GM10847 (cell line): ENCODE data around the gene FAM163B.

ENCODE experiments used
- POLR2A ChIP-seq: IDR thresholded peaks from 2 replicates; pipeline ENCODE4 v1.6.1; 2011; ENCODE audit not compliant: insufficient read length; ENCODE audit errors: extremely low read depth

The FAM163B gene

DNA sequence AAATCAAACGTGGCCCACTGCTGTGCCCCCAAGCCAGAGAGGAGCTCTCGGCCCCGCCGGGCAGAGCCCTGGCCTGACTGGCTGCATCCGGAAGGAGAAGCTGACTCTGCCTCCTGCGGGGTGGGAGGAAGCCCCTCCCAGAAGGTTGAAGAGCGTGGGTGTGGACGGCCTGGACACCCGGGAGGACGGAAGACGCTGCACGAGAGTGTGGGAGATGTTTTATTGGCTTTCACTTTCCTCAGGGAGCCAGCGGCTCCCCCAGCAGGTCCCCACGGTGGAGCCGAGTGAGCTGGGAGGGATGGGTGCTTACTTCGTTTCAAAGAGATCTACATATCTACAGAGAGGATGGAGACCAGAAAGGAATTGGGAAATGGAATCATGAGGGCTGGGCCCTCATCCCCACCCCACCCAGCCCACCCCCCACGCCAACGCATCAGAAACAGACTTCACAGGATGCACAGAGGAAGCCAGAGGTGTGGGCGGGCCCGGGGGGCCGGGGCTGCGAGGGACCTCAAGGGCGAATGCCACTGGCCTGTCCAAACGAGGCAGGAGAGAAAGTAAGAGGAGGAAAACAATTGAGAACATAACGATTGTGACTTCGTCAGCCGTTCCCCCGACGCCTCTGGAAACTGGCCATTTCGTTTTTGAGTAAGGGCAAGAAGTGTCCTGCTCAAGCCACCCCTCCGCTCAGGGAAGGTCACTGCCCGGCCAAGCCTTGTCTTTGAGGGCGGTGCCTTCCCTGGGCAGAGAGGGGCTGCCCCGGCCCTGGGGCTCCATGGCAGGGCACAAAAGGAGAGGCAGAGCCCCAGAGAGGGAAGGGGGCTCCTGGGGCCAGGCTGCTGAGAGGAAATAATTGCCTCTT is 32.1 kb downstream of the FAM163B start:
- TF ChIP-seq POLR2A, result no peak

GRCh38 chr9:133576031-133576874 is 32.9 kb downstream of the FAM163B start:
- TF ChIP-seq POLR2A, result no peak

DNA sequence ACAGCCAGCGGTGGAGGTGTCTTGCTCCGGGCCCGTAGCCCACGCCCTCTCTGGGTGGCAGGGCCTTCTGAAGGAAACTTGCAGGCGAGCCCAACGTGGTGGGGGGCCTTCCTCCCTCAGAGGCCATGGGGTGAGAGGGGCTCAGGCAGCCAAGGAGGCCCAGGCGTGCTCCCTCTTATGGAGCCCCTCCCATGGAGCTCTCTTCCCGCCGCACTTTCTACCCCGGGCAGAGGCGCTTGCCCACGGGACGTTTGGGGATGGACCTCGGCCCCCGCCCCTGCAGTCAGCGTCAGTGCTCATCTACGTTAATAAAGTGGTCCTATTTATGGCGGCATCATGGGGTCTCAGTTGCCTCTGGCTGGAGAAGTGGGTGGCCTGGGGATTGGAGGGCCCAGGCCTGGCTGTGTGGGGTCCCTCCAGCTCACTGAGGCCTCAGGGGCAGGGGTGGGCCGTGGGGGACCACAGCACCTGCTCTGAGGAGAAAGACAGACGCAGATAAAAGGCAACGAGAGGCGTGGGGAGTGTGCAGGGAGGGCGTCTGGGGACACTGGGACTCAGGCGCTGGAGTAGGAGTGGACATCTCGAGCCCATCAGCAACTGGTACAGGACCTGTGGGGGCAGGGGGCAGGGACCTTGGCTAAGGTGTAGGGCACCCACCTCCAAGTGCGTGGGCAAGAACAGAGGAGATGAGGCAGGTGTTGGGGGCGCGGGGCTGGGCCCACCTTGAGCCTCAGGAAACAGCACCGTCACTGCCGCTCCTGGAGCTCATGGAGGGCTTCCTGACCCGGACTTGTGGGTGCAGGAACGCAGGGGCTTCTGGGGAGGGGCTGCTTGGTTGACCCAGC is 33.8 kb downstream of the FAM163B start:
- TF ChIP-seq POLR2A, result no peak

- no peak for TF ChIP-seq POLR2A
Observed at GRCh38 chr9:133574771-133575170, 34.4 kb downstream of the FAM163B start.

DNA sequence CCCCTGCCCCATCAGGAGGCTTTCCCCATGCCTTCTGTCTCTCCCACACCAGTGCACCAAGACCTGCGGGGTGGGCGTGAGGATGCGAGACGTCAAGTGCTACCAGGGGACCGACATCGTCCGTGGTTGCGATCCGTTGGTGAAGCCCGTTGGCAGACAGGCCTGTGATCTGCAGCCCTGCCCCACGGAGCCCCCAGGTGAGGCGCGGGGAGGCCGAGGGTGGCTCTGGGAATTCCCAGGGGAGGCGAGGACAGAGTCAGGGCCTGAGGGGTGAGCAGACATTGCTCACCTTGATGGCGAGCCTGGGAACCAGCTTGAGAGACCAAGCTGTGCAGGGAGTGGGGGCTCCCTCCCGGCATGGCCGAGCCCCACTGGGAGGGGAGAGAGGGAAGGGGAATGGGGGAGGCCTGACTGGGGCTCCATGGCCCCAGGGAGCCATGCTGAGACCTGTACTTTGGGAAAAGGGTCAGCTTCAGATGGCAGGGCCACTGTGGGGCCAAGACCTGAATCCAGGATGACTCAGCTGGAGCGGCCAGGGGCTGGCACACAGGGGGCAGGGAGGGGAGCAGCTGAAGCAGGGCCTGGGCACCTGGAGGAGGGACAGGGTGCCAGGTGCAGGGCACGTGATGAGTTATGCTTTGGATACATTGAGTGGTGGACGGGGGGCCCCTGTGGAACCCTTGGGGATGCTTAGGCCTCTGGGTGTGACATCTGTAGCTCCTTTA is 35.2 kb downstream of the FAM163B start:
- no peak for TF ChIP-seq POLR2A

DNA sequence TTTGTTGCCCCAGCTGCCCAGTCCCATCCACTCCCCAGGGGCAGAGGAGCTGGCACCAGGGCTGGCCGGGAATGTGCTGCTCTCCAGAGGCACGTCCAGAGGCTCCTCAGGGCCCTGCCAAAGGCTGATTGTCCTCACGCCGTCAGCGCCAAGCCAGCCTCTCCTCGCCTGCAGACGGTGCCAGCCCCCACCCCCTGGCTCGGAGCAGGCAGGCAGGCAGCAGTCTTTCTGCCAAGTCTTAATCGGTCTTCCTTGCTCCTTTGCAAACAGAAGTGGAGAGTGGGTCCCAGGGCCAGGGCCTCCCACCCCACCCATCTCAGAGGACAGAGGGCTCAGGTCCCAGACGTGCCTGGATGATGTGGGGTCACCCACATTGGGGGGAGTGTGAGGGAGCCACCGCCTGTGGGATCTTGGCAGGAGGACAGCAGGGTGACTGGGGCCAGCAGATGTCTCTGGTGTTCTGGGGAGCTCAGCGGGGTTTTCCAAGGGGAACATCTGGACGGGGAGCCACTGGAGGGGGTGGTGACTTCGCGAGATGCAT is 36.3 kb downstream of the FAM163B start:
- no peak for TF ChIP-seq POLR2A

DNA sequence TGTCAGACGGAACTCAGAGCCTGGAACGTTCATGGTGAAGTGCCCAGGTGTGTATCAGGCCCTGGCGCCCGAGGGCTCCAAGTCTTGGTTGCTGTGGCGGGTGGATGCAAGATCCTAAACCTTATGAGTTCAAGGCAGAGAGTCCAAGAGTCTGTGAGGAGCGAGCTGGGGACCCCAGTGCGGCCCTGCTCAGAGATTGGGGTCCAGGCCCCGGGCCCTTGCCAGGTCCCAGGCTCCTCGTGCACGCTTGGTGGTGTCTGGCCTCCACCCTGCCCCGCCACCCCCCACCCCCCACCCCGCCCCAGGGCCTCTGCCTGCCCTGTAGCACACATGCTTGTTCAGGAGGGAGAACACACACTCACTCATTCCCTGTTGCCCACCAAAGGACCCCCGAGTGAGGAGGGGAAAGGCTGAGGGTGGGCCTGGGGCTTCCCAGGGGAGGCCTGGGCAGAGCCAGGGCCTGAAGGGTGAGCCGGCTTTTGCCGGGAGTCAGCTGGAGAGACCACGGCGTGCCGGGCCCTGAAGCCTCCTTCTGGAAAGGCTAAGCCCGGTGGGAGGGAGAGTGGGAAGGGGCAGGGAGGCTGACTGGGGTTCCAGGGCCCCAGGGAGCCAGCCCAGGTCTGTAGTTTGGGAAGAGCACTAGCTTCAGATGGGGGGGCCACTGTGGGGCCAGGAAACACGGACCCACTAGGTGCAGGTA is 37.1 kb downstream of the FAM163B start:
- TF ChIP-seq POLR2A, result no peak

- no peak for TF ChIP-seq POLR2A
Observed at GRCh38 chr9:133571391-133571890, 37.7 kb downstream of the FAM163B start.

DNA sequence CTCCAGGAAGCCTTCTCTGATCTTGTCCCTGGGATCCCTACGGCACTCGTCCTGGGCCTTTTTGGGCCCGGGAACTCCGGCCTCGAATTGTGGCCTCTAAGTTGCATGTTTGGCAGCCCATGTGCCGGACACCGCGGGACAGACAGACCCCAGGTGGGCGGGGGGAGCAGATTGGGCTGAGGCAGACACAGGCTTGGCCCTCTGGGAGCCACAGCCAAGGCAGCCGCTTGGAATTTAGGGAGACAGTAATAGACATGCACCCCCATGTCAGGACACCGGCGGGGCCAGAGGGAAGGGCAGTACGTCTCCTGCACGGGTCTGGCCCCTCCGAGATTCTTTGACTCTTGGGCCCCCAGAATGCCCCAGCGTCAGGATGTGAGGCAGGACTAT is 38.5 kb downstream of the FAM163B start:
- TF ChIP-seq POLR2A, result no peak

GRCh38 chr9:133569891-133570690 is 39.1 kb downstream of the FAM163B start:
- TF ChIP-seq POLR2A, result no peak

- TF ChIP-seq POLR2A, result no peak
Observed at GRCh38 chr9:133569121-133569785, 39.9 kb downstream of the FAM163B start.

DNA sequence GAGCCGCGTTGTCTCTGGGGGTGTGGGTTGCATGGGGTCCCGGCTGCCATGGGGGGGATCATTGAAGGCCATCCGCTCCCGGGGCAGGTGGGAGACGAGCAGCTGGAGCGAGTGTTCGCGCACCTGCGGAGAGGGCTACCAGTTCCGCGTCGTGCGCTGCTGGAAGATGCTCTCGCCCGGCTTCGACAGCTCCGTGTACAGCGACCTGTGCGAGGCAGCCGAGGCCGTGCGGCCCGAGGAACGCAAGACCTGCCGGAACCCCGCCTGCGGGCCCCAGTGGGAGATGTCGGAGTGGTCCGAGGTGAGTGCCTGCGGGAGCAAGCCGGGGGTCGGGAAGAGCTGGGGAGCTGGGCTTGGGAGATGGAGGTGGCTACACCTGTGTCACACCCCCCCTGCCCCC is 41.0 kb downstream of the FAM163B start:
- no peak for TF ChIP-seq POLR2A
